ENCODE measurements around the gene TXNL4B. TPM values are rescaled to one million over a fixed set of nuclear protein-coding genes. Genes with fewer than 3 reads are reported as not detected.

TXNL4B gene
- total RNA-seq, 1 experiment from 2014 or later, result 24.2 TPM

Other genes starting within 250 kb of the TXNL4B start
- gene ATXN1L, start 247.6 kb downstream of the TXNL4B start, total RNA-seq (2014; rRNA removed; shearing (Covaris generic)), result 5.9 and 13.0 TPM in 2 replicates
- gene ZNF821, start 209.4 kb downstream of the TXNL4B start, total RNA-seq (2014; rRNA removed; shearing (Covaris generic)), result 3.5 and 4.5 TPM in 2 replicates
- gene IST1, start 198.1 kb downstream of the TXNL4B start, total RNA-seq (2014; rRNA removed; shearing (Covaris generic)), result 178 and 216 TPM in 2 replicates
- not detected in 2 replicates for gene PKD1L3, start 93.2 kb downstream of the TXNL4B start, total RNA-seq (2014; rRNA removed; shearing (Covaris generic))
- 8.4 and 9.1 TPM in 2 replicates for gene DHODH, start 84.9 kb downstream of the TXNL4B start, total RNA-seq (2014; rRNA removed; shearing (Covaris generic))
- gene HP, start 39.1 kb downstream of the TXNL4B start, total RNA-seq (2014; rRNA removed; shearing (Covaris generic)), result not detected in 2 replicates
- not detected in 2 replicates for gene HPR, start 30.4 kb downstream of the TXNL4B start, total RNA-seq (2014; rRNA removed; shearing (Covaris generic))
- 47.9 and 70.0 TPM in 2 replicates for gene DHX38, start 227 bp upstream of the TXNL4B start, total RNA-seq (2014; rRNA removed; shearing (Covaris generic))
- under 0.01 TPM in 1 of 2 replicates, not detected in the other for gene PMFBP1, start 78.5 kb upstream of the TXNL4B start, total RNA-seq (2014; rRNA removed; shearing (Covaris generic))

All from Daoy (cell line).